IMR-90 (cell line): ENCODE data around the gene MSI2. TPM values are rescaled to one million over a fixed set of nuclear protein-coding genes. Genes with fewer than 3 reads are reported as not detected.

Experiments used
- ATAC-seq: fragments of 200-7000 bp; cut with Tn5 transposase; 2 replicates; pipeline ENCODE4 v1.9.1; 2020; ENCODE audit warnings: low read depth, mild to moderate bottlenecking, moderate library complexity
- BruUV-seq: library from RNA; stranded (reverse); fragments of 400-500 nt; replicated peaks from 2 replicates; lab custom pipeline; 2021; lab: Mats Ljungman, UMichigan
- CTCF ChIA-PET: fragments of 300-600 bp; formaldehyde crosslinking; extraction: SDS; loops from one replicate; lab custom pipeline; 2021; ENCODE audit warnings: antibody characterized with exemption; lab: Yijun Ruan, JAX
- POLR2A ChIA-PET: fragments of 300-600 bp; sonication (Branson Sonifier 250); formaldehyde crosslinking; loops from one replicate; lab custom pipeline; 2022; ENCODE audit warnings: antibody characterized with exemption; ENCODE audit not compliant: unreplicated experiment; lab: Charles Lee
- DNase-seq: peaks from one replicate; pipeline ENCODE4 v3.0.0; 2013
- H2AFZ ChIP-seq: replicated peaks from 2 replicates; pipeline ENCODE3; 2013; ENCODE audit warnings: low read length, mild to moderate bottlenecking; ENCODE audit not compliant: poor library complexity
- H2AK5ac ChIP-seq: 2 replicates; pipeline ENCODE4 v1.6.1; 2013; ENCODE audit warnings: low read depth, low read length, inconsistent platforms
- H2AK9ac ChIP-seq: replicated peaks from 2 replicates; pipeline ENCODE3; 2013; ENCODE audit warnings: mild to moderate bottlenecking, low read depth, low read length, moderate library complexity; ENCODE audit not compliant: poor library complexity
- H2BK120ac ChIP-seq: 2 replicates; pipeline ENCODE4 v1.6.1; 2013; ENCODE audit warnings: low read depth, low read length, inconsistent platforms
- H2BK15ac ChIP-seq: 3 replicates; pipeline ENCODE4 v1.6.1; 2013; ENCODE audit warnings: low read depth, low read length, inconsistent platforms
- H2BK20ac ChIP-seq: 2 replicates; pipeline ENCODE4 v1.6.1; 2013; ENCODE audit warnings: low read depth, mild to moderate bottlenecking, inconsistent platforms, low read length, moderate library complexity
- H2BK5ac ChIP-seq: 2 replicates; pipeline ENCODE4 v1.6.1; 2013; ENCODE audit warnings: mild to moderate bottlenecking, low read depth, low read length, inconsistent platforms; ENCODE audit not compliant: poor library complexity, severe bottlenecking
- H3K14ac ChIP-seq: replicated peaks from 2 replicates; pipeline ENCODE4 v1.6.1; 2013; ENCODE audit warnings: low read depth, low read length, inconsistent platforms
- H3K18ac ChIP-seq: 2 replicates; pipeline ENCODE4 v1.6.1; 2013; ENCODE audit warnings: low read depth, low read length, control low read depth
- H3K23ac ChIP-seq: 2 replicates; pipeline ENCODE4 v1.6.1; 2013; ENCODE audit warnings: low read depth, low read length, inconsistent platforms
- H3K27ac ChIP-seq: 2 replicates; pipeline ENCODE4 v1.5.1; 2013; ENCODE audit warnings: mild to moderate bottlenecking, control low read depth, low read length; ENCODE audit not compliant: insufficient read depth
- H3K27me3 ChIP-seq: 2 replicates; pipeline ENCODE4 v1.6.1; 2013; ENCODE audit warnings: low read length; ENCODE audit not compliant: control insufficient read depth, insufficient read depth
- H3K36me3 ChIP-seq: 2 replicates; pipeline ENCODE4 v1.6.1; 2013; ENCODE audit warnings: low read length, mixed read lengths; ENCODE audit not compliant: control insufficient read depth, insufficient read depth
- H3K4ac ChIP-seq: 2 replicates; pipeline ENCODE4 v1.6.1; 2013; ENCODE audit warnings: low read depth, low read length, inconsistent platforms
- H3K4me1 ChIP-seq: 2 replicates; pipeline ENCODE4 v1.6.1; 2013; ENCODE audit warnings: low read length, mixed read lengths; ENCODE audit not compliant: control insufficient read depth, insufficient read depth
- H3K4me2 ChIP-seq: 2 replicates; pipeline ENCODE4 v1.6.1; 2013; ENCODE audit warnings: low read depth, mild to moderate bottlenecking, control low read depth, low read length, moderate library complexity
- H3K4me3 ChIP-seq: 2 replicates; pipeline ENCODE4 v1.5.1; 2013; ENCODE audit warnings: low read depth, mild to moderate bottlenecking, control low read depth, low read length, moderate library complexity; ENCODE audit not compliant: insufficient read depth
- H3K56ac ChIP-seq: 2 replicates; pipeline ENCODE4 v1.6.1; 2013; ENCODE audit warnings: low read length, inconsistent platforms; ENCODE audit not compliant: insufficient read depth; ENCODE audit errors: extremely low read depth
- H3K79me1 ChIP-seq, 2 experiments: 2 replicates each; pipeline ENCODE4 v1.6.1; 2013; ENCODE audit warnings: low read length in 2 of 2, inconsistent platforms in 1 of 2, low read depth in 1 of 2
- H3K9ac ChIP-seq: 2 replicates; pipeline ENCODE4 v1.6.1; 2013; ENCODE audit warnings: low read depth, low read length, control low read depth
- H3K9me1 ChIP-seq: 2 replicates; pipeline ENCODE4 v1.6.1; 2013; ENCODE audit warnings: low read length, inconsistent platforms; ENCODE audit not compliant: insufficient read depth
- H3K9me3 ChIP-seq: 2 replicates; pipeline ENCODE4 v1.6.1; 2013; ENCODE audit warnings: low read length; ENCODE audit not compliant: control insufficient read depth, insufficient read depth
- H4K20me1 ChIP-seq: 2 replicates; pipeline ENCODE4 v1.6.1; 2013; ENCODE audit warnings: low read length, inconsistent platforms; ENCODE audit not compliant: insufficient read depth
- H4K5ac ChIP-seq: 2 replicates; pipeline ENCODE4 v1.6.1; 2013; ENCODE audit warnings: mild to moderate bottlenecking, low read depth, low read length, control low read depth
- H4K8ac ChIP-seq, 2 experiments: 2 replicates each; pipeline ENCODE4 v1.6.1; 2013; ENCODE audit warnings: low read depth in 2 of 2, low read length in 2 of 2, control low read depth in 1 of 2, inconsistent platforms in 1 of 2
- H4K91ac ChIP-seq: 2 replicates; pipeline ENCODE4 v1.6.1; 2013; ENCODE audit warnings: low read depth, low read length, inconsistent platforms; ENCODE audit not compliant: insufficient read depth
- BHLHE40 ChIP-seq: fragments of 150-350 bp; IDR thresholded peaks from 2 replicates; pipeline ENCODE4 v1.6.1; 2016; ENCODE audit warnings: mild to moderate bottlenecking, low read depth, low read length
- CEBPB ChIP-seq: IDR thresholded peaks from 2 replicates; pipeline ENCODE4 v1.6.1; 2012; ENCODE audit warnings: low read depth, low read length, improper control_type of control experiment
- CHD1 ChIP-seq: IDR thresholded peaks from 2 replicates; pipeline ENCODE4 v1.6.1; 2012; ENCODE audit warnings: low read depth, low read length, improper control_type of control experiment
- FOS ChIP-seq: fragments of 150-350 bp; IDR thresholded peaks from 2 replicates; pipeline ENCODE4 v1.6.1; 2016; ENCODE audit warnings: low read depth, low read length
- MAFK ChIP-seq: IDR thresholded peaks from 2 replicates; pipeline ENCODE4 v1.6.1; 2012; ENCODE audit warnings: low read depth, low read length, improper control_type of control experiment
- MAZ ChIP-seq: IDR thresholded peaks from 2 replicates; pipeline ENCODE4 v1.6.1; 2012; ENCODE audit warnings: low read depth, mild to moderate bottlenecking, low read length, improper control_type of control experiment, moderate library complexity, borderline replicate concordance
- MXI1 ChIP-seq: IDR thresholded peaks from 2 replicates; pipeline ENCODE4 v1.6.1; 2012; ENCODE audit warnings: low read depth, mild to moderate bottlenecking, low read length, moderate library complexity, borderline replicate concordance
- NFE2L2 ChIP-seq: fragments of 150-350 bp; IDR thresholded peaks from 2 replicates; pipeline ENCODE4 v1.6.1; 2016; ENCODE audit warnings: low read depth, mild to moderate bottlenecking, low read length
- POLR2A ChIP-seq: IDR thresholded peaks from 2 replicates; pipeline ENCODE4 v1.6.1; 2012; ENCODE audit warnings: mild to moderate bottlenecking, low read depth, low read length
- RAD21 ChIP-seq: IDR thresholded peaks from 2 replicates; pipeline ENCODE4 v1.6.1; 2012; ENCODE audit warnings: low read length, improper control_type of control experiment
- RCOR1 ChIP-seq: IDR thresholded peaks from 2 replicates; pipeline ENCODE4 v1.6.1; 2012; ENCODE audit warnings: mild to moderate bottlenecking, low read length, improper control_type of control experiment; ENCODE audit not compliant: insufficient replicate concordance
- RFX5 ChIP-seq: IDR thresholded peaks from 2 replicates; pipeline ENCODE4 v1.8.0; 2012; ENCODE audit warnings: low read depth, mild to moderate bottlenecking, low read length, moderate library complexity
- SMC3 ChIP-seq: fragments of 150-350 bp; IDR thresholded peaks from 2 replicates; pipeline ENCODE4 v1.6.1; 2016; ENCODE audit warnings: low read depth, mild to moderate bottlenecking, antibody characterized with exemption, low read length, moderate library complexity
- WGBS, 2 experiments: methylation state at CpG; one replicate each; pipeline versions ENCODE4 v1.1.5 to v1.1.7; 2013; ENCODE audit warnings: missing lambda C conversion rate in 2 of 2; ENCODE audit not compliant: insufficient read length in 1 of 2; ENCODE audit errors: extremely low coverage in 2 of 2; 5-methylcytosine and 5-hydroxymethylcytosine counted together
- dilution Hi-C: fragments of 300-500 bp; cut with HindIII; formaldehyde crosslinking; loops from one replicate; pipeline ENCODE4 v1.14.3; 2018; ENCODE audit warnings: low sequenced_read_pairs; ENCODE audit not compliant: unreplicated experiment
- in situ Hi-C: fragments of 300-500 bp; cut with MboI; formaldehyde crosslinking; loops from 3 replicates; pipeline ENCODE4 v1.14.3; 2019; ENCODE audit warnings: low sequenced_read_pairs, inconsistent platforms, mixed read lengths
- intact Hi-C: fragments of 100-400 bp; cut with micrococcal nuclease; formaldehyde crosslinking; loops from 2 replicates; pipeline ENCODE4 v1.10.0; 2022
- polyA plus RNA-seq, 3 experiments: library from polyadenylated mRNA; depleted of rRNA; stranded (reverse); fragments of >200 nt; gene quantifications; 2 replicates each; pipeline ENCODE4 v1.2.3, GENCODE V29; 2012; ENCODE audit warnings: low replicate concordance in 1 of 3
- total RNA-seq: library from RNA; depleted of rRNA; stranded (reverse); fragments of >200 nt; gene quantifications from 2 replicates; pipeline ENCODE4 v1.2.3, GENCODE V29; 2012
- TF ChIP-seq, protein P1 (sequence below): fragments of 150-350 bp; IDR thresholded peaks from 2 replicates; pipeline ENCODE4 v1.6.1; 2017; ENCODE audit warnings: mild to moderate bottlenecking, antibody characterized with exemption, low read length, low read depth
- TF ChIP-seq, protein P2 (sequence below): conservative IDR thresholded peaks from 2 replicates; pipeline ENCODE4 v1.5.1; 2012; ENCODE audit warnings: mild to moderate bottlenecking, low read depth, low read length, improper control_type of control experiment
- TF ChIP-seq, protein P3 (sequence below): fragments of 150-350 bp; IDR thresholded peaks from 2 replicates; pipeline ENCODE4 v1.6.1; 2016; ENCODE audit warnings: low read depth, mild to moderate bottlenecking, low read length, moderate library complexity, borderline replicate concordance

The MSI2 gene
- total and polyA plus RNA-seq, 2 of the 4 experiments (the other 2 are of a cell fraction), result 13.0 to 16.0 TPM

DNA sequence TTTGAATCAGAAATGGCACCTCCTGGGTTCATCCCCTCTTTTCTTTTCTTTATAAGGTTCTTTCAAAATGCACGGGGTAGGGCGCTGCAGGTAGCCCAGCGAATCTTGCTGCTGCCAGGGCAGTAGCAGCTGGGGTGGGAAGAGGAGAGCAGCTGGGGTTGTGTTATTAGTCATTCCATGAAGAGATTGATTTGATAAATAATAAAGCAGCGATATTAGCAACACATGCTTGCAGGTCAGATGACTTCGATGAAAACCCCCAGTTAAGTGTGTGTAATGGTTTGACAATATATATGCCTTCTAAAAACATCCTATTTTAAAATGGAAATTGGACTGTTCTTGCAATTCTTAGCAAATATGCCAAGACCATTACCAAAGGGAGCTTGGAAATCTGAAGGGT lies 288.1 kb downstream of the MSI2 start:
- no peak overlapping the region for H4K91ac ChIP-seq
- no peak overlapping the region for H3K14ac ChIP-seq
- H2AFZ ChIP-seq, result no peak overlapping the region
- no TSS peak for BruUV-seq
- H3K4ac ChIP-seq, result no peak overlapping the region
- no peak overlapping the region for H4K5ac ChIP-seq
- ATAC-seq (no peak), DNase-seq (no peak)
- TF ChIP-seq, protein P1, sequence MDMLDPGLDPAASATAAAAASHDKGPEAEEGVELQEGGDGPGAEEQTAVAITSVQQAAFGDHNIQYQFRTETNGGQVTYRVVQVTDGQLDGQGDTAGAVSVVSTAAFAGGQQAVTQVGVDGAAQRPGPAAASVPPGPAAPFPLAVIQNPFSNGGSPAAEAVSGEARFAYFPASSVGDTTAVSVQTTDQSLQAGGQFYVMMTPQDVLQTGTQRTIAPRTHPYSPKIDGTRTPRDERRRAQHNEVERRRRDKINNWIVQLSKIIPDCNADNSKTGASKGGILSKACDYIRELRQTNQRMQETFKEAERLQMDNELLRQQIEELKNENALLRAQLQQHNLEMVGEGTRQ, result no peak
- no peak for TF ChIP-seq RFX5
- TF ChIP-seq BHLHE40, result no peak
- no peak for TF ChIP-seq RAD21
- no peak for TF ChIP-seq SMC3
- TF ChIP-seq NFE2L2, result no peak
- no peak for TF ChIP-seq MAZ
- no peak for TF ChIP-seq POLR2A
- TF ChIP-seq CEBPB, result no peak
- TF ChIP-seq, protein P2, sequence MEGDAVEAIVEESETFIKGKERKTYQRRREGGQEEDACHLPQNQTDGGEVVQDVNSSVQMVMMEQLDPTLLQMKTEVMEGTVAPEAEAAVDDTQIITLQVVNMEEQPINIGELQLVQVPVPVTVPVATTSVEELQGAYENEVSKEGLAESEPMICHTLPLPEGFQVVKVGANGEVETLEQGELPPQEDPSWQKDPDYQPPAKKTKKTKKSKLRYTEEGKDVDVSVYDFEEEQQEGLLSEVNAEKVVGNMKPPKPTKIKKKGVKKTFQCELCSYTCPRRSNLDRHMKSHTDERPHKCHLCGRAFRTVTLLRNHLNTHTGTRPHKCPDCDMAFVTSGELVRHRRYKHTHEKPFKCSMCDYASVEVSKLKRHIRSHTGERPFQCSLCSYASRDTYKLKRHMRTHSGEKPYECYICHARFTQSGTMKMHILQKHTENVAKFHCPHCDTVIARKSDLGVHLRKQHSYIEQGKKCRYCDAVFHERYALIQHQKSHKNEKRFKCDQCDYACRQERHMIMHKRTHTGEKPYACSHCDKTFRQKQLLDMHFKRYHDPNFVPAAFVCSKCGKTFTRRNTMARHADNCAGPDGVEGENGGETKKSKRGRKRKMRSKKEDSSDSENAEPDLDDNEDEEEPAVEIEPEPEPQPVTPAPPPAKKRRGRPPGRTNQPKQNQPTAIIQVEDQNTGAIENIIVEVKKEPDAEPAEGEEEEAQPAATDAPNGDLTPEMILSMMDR, result no peak
- no peak for TF ChIP-seq FOS
- TF ChIP-seq, protein P3, sequence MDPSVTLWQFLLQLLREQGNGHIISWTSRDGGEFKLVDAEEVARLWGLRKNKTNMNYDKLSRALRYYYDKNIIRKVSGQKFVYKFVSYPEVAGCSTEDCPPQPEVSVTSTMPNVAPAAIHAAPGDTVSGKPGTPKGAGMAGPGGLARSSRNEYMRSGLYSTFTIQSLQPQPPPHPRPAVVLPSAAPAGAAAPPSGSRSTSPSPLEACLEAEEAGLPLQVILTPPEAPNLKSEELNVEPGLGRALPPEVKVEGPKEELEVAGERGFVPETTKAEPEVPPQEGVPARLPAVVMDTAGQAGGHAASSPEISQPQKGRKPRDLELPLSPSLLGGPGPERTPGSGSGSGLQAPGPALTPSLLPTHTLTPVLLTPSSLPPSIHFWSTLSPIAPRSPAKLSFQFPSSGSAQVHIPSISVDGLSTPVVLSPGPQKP, result no peak
- no peak for TF ChIP-seq CHD1
- TF ChIP-seq MXI1, result no peak
- TF ChIP-seq MAFK, result no peak
- TF ChIP-seq RCOR1, result no peak
- dilution Hi-C loops, result no loop called here
- ChIA-PET POLR2A (no interaction called here), CTCF (interaction anchor here (1.6 kb wide), 1 partner anchor 301 kb away, joined by 4 read pairs; no protein-coding TSS in a partner anchor)
- H2AK9ac ChIP-seq, result no peak overlapping the region
- H3K23ac ChIP-seq, result no peak overlapping the region
- no peak overlapping the region for H2BK20ac ChIP-seq
- peaks cover 2% of the 10 kb centered on the region; the same call in 1 of the 2 replicates for H3K9me3 ChIP-seq
- H2AK5ac ChIP-seq, result no peak overlapping the region
- peaks cover 2% of the 10 kb centered on the region; the same call in 1 of the 2 replicates for H3K4me1 ChIP-seq
- peaks cover 0 to 3% of the 10 kb centered on the region in 2 experiments; a peak in 1 of 4 replicates for H3K79me1 ChIP-seq
- no peak overlapping the region for H4K8ac ChIP-seq
- H3K36me3 ChIP-seq, result no peaks in the 10 kb centered on the region
- H3K4me3 ChIP-seq, result no peak overlapping the region
- no peak overlapping the region for H3K4me2 ChIP-seq
- no peak overlapping the region for H2BK5ac ChIP-seq
- no peak overlapping the region for H2BK120ac ChIP-seq
- intact Hi-C loops, result no loop called here
- no CpG with 5 or more reads among the region's 5 CpGs for WGBS, 2 experiments
- H3K18ac ChIP-seq, result no peak overlapping the region
- H3K27me3 ChIP-seq, result no peaks in the 10 kb centered on the region
- in situ Hi-C loops, result no loop called here
- H3K9ac ChIP-seq, result no peak overlapping the region
- no peaks in the 10 kb centered on the region for H4K20me1 ChIP-seq
- no peak overlapping the region for H3K27ac ChIP-seq
- no peak overlapping the region for H3K56ac ChIP-seq
- no peak overlapping the region for H2BK15ac ChIP-seq
- 0 out of 2 replicates have a peak, but pooled peaks cover 3% of the 10 kb centered on the region for H3K9me1 ChIP-seq
